Neural progenitor cell (in vitro differentiated cells): Measurements from ENCODE around the gene SUMF1.
"Not testable (repeated sequence)": the region's sequence is repeated elsewhere in the genome, so short reads cannot be mapped to it uniquely, and the experiment has no call there.

Source experiments
- EZH2 ChIP-seq: fragments of 200-600 bp; sonication (generic); IDR thresholded peaks from 2 replicates; pipeline ENCODE4 v1.6.1; 2017; ENCODE audit warnings: antibody characterized with exemption, mild to moderate bottlenecking, moderate library complexity
- EZH2phosphoT487 ChIP-seq: fragments of 200-600 bp; sonication (generic); IDR thresholded peaks from 2 replicates; pipeline ENCODE4 v1.6.1; 2017; ENCODE audit warnings: antibody characterized with exemption
- TF ChIP-seq, protein P1 (sequence below): fragments of 200-600 bp; sonication (generic); IDR thresholded peaks from 2 replicates; pipeline ENCODE4 v1.5.1; 2017; ENCODE audit warnings: antibody characterized with exemption, mild to moderate bottlenecking

- TF ChIP-seq, protein P1, sequence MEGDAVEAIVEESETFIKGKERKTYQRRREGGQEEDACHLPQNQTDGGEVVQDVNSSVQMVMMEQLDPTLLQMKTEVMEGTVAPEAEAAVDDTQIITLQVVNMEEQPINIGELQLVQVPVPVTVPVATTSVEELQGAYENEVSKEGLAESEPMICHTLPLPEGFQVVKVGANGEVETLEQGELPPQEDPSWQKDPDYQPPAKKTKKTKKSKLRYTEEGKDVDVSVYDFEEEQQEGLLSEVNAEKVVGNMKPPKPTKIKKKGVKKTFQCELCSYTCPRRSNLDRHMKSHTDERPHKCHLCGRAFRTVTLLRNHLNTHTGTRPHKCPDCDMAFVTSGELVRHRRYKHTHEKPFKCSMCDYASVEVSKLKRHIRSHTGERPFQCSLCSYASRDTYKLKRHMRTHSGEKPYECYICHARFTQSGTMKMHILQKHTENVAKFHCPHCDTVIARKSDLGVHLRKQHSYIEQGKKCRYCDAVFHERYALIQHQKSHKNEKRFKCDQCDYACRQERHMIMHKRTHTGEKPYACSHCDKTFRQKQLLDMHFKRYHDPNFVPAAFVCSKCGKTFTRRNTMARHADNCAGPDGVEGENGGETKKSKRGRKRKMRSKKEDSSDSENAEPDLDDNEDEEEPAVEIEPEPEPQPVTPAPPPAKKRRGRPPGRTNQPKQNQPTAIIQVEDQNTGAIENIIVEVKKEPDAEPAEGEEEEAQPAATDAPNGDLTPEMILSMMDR: not testable (repeated sequence)
- not testable (repeated sequence) for TF ChIP-seq EZH2, EZH2phosphoT487
Observed at GRCh38 chr3:4329806-4330205, 137.3 kb downstream of the SUMF1 start.
